ENCODE measurements around the gene MEF2D. TPM values are rescaled to one million over a fixed set of nuclear protein-coding genes. Genes with fewer than 3 reads are reported as not detected.
A peak's percentile ranks its signal among the peaks of the same experiment; 100 is the strongest.

Gene MEF2D
- total RNA-seq, 1 donor from 2014 or later, result 56.6 TPM

DNA sequence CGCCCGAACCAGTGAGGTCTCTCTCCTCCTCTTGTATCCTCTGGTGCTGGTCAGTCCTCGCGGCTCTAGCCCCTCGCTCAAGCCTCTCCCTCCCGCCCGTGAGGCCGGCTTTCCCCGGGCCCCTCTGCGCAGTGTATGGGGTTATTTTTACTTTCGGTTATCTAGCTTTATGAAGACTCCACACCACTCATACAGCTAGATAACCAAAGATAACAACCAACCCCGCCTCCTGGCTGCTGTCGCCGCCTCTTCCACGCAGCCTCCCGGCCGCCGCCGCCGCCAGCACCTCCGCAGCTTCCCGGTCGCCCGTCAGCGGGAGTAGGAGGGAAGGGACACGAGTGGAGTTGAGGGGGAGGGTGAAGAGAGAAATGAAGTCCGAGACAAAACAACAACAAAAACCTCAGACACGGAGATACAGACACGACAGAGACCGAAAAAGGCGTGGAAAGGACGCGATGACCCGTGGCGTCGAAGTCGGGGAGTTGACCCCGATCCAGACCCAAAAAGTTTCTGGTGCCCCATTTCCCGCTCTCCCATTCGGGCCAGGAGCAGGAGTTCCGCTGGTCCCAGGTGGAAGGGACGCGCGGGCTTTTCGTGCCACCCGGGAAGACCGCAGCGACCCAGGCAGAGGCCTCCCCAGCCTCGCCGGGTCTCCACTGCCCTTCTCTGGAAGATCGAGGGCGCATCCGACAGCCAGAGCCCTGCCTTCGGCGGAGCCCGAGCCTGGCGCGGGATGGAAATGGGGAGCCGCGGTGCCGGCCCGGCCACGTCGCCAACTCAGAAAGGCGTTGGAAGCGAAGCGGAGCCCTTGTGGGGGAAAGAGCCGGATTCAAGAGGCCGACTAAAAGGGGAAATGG, 80.1 kb downstream of the MEF2D start:
- H3K27ac ChIP-seq (ENCODE audit: low read depth, low read length), result no peak overlapping the region
- no peak for FAIRE-seq
- Mint-ChIP-seq H3K9me3 (ENCODE audit: unreplicated experiment) (no peaks in the 10 kb centered on the region), H3K4me3 (ENCODE audit: unreplicated experiment) (peak overlapping the region; percentile 45), H3K27ac (ENCODE audit: unreplicated experiment) (no peak overlapping the region), H3K36me3 (ENCODE audit: low read depth, unreplicated experiment) (peaks cover 3% of the 10 kb centered on the region), H3K27me3 (ENCODE audit: low read depth, unreplicated experiment) (peaks cover 84% of the 10 kb centered on the region), H3K4me1 (ENCODE audit: low read depth, unreplicated experiment) (peaks cover 2% of the 10 kb centered on the region)
- H2AFZ ChIP-seq (ENCODE audit: low read depth, low read length), result peak overlapping the region; percentile 10
- no peak overlapping the region for H3K9ac ChIP-seq (ENCODE audit: low read length)
- no peak overlapping the region for H3K4me3 ChIP-seq (ENCODE audit: insufficient read depth, low read depth, low read length)
- H3K27me3 ChIP-seq (ENCODE audit: insufficient read depth, low read length), result peaks cover 95% of the 10 kb centered on the region
- no peaks in the 10 kb centered on the region for H3K9me3 ChIP-seq (ENCODE audit: insufficient read depth, low read depth, low read length)
- peak overlapping the region; percentile 73 for H3K4me2 ChIP-seq (ENCODE audit: low read length)
- no peak for DNase-seq (ENCODE audit: low read depth)
- peaks cover 17% of the 10 kb centered on the region for H4K20me1 ChIP-seq (ENCODE audit: insufficient read depth, low read length)
- H3K79me2 ChIP-seq (ENCODE audit: insufficient read depth, low read length), result no peaks in the 10 kb centered on the region
- H3K4me1 ChIP-seq (ENCODE audit: insufficient read depth, low read length), result peaks cover 15% of the 10 kb centered on the region
- TF ChIP-seq, protein P1, sequence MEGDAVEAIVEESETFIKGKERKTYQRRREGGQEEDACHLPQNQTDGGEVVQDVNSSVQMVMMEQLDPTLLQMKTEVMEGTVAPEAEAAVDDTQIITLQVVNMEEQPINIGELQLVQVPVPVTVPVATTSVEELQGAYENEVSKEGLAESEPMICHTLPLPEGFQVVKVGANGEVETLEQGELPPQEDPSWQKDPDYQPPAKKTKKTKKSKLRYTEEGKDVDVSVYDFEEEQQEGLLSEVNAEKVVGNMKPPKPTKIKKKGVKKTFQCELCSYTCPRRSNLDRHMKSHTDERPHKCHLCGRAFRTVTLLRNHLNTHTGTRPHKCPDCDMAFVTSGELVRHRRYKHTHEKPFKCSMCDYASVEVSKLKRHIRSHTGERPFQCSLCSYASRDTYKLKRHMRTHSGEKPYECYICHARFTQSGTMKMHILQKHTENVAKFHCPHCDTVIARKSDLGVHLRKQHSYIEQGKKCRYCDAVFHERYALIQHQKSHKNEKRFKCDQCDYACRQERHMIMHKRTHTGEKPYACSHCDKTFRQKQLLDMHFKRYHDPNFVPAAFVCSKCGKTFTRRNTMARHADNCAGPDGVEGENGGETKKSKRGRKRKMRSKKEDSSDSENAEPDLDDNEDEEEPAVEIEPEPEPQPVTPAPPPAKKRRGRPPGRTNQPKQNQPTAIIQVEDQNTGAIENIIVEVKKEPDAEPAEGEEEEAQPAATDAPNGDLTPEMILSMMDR (IDR thresholded peaks at IDR 0.05; ENCODE audit: insufficient read depth, low read depth, low read length), result no peak
- TF ChIP-seq EZH2 (IDR thresholded peaks at IDR 0.05; ENCODE audit: insufficient read depth, low read length), result peak; percentile 100
- H3K36me3 ChIP-seq (ENCODE audit: insufficient read depth, low read length), result no peaks in the 10 kb centered on the region

DNA sequence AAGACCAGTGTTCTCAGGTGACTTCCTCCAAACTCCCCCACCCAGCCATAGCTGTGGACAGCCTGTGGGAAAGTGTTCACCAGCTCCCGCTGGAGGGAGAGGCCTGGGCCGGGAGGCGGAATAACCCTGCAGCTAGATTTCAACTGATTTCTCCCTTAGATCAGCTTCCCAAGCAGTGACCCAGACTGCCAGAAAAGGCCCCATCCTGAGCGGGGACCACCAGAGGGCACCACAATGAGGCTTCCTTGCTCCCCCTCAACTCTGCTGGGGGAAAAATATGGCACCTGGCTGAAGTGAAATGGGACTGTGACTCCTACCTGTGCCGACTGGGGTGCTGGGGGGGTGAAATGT, 80.7 kb downstream of the MEF2D start:
- Histone ChIP-seq H4K20me1 (ENCODE audit: insufficient read depth, low read length) (peaks cover 15% of the 10 kb centered on the region), H3K27me3 (ENCODE audit: insufficient read depth, low read length) (peaks cover 96% of the 10 kb centered on the region), H3K4me1 (ENCODE audit: insufficient read depth, low read length) (peaks cover 15% of the 10 kb centered on the region), H3K4me2 (ENCODE audit: low read length) (peak overlapping the region; percentile 73), H3K4me3 (ENCODE audit: insufficient read depth, low read depth, low read length) (no peak overlapping the region), H2AFZ (ENCODE audit: low read depth, low read length) (peak overlapping the region; percentile 10), H3K36me3 (ENCODE audit: insufficient read depth, low read length) (no peaks in the 10 kb centered on the region), H3K9ac (ENCODE audit: low read length) (no peak overlapping the region), H3K9me3 (ENCODE audit: insufficient read depth, low read depth, low read length) (no peaks in the 10 kb centered on the region), H3K79me2 (ENCODE audit: insufficient read depth, low read length) (no peaks in the 10 kb centered on the region), H3K27ac (ENCODE audit: low read depth, low read length) (no peak overlapping the region)
- FAIRE-seq (no peak), DNase-seq (ENCODE audit: low read depth) (no peak)
- TF ChIP-seq EZH2 (IDR thresholded peaks at IDR 0.05; ENCODE audit: insufficient read depth, low read length), result no peak
- TF ChIP-seq, protein P1 (IDR thresholded peaks at IDR 0.05; ENCODE audit: insufficient read depth, low read depth, low read length), result peak; percentile 14
- H3K4me1 Mint-ChIP-seq (ENCODE audit: low read depth, unreplicated experiment), result peaks cover 2% of the 10 kb centered on the region
- H3K27me3 Mint-ChIP-seq (ENCODE audit: low read depth, unreplicated experiment), result peaks cover 84% of the 10 kb centered on the region
- H3K4me3 Mint-ChIP-seq (ENCODE audit: unreplicated experiment), result no peak overlapping the region
- peaks cover 3% of the 10 kb centered on the region for H3K36me3 Mint-ChIP-seq (ENCODE audit: low read depth, unreplicated experiment)
- no peaks in the 10 kb centered on the region for H3K9me3 Mint-ChIP-seq (ENCODE audit: unreplicated experiment)
- peak overlapping the region; percentile 44 for H3K27ac Mint-ChIP-seq (ENCODE audit: unreplicated experiment)
